GM12878 (cell line): ENCODE results near the gene ZNF222. TPM values are rescaled to one million over a fixed set of nuclear protein-coding genes. Genes with fewer than 3 reads are reported as not detected.

Experiments used
- ATAC-seq: fragments of 200-7000 bp; cut with Tn5 transposase; 3 replicates; pipeline ENCODE4 v1.9.1; 2020; ENCODE audit warnings: mild to moderate bottlenecking, moderate library complexity
- BruUV-seq: library from RNA; stranded (reverse); fragments of 400-500 nt; replicated peaks from 2 replicates; lab custom pipeline; 2021; lab: Mats Ljungman, UMichigan
- CTCF ChIA-PET: fragments of 300-600 bp; sonication (Branson Sonifier 250); formaldehyde crosslinking; extraction: SDS; loops from one replicate; lab custom pipeline; 2021; ENCODE audit warnings: inconsistent platforms; lab: Yijun Ruan, JAX
- POLR2A ChIA-PET: fragments of 350-600 bp; formaldehyde crosslinking; extraction: SDS; loops from one replicate; lab custom pipeline; 2021; ENCODE audit warnings: inconsistent platforms; lab: Charles Lee
- RAD21 ChIA-PET: fragments of 300-600 bp; sonication (Branson Sonifier 250); formaldehyde crosslinking; loops from one replicate; lab custom pipeline; 2023; ENCODE audit warnings: antibody characterized with exemption; ENCODE audit not compliant: unreplicated experiment; lab: Charles Lee
- SMC1A ChIA-PET: fragments of 300-600 bp; sonication (Branson Sonifier 250); formaldehyde crosslinking; loops from one replicate; lab custom pipeline; 2023; ENCODE audit not compliant: unreplicated experiment, uncharacterized antibody; lab: Charles Lee
- DNase-seq: peaks from one replicate; pipeline ENCODE4 v3.0.0-alpha.2; 2011; ENCODE audit warnings: low read depth, low spot score
- FAIRE-seq: peaks from 3 replicates; lab custom pipeline; 2011; peaks lifted over from hg19 to GRCh38; lab: Jason Lieb, UNC
- H2AFZ ChIP-seq: 2 replicates; pipeline ENCODE4 v1.6.0; 2011; ENCODE audit warnings: low read depth, low read length, control low read depth; ENCODE audit not compliant: control insufficient read depth
- H3K27ac ChIP-seq: 2 replicates; pipeline ENCODE4 v1.5.1; 2011; ENCODE audit warnings: control low read depth; ENCODE audit not compliant: control insufficient read depth, insufficient read depth
- H3K27me3 ChIP-seq, 2 experiments: replicated peaks in 1 of 2; 2 replicates each; pipeline versions ENCODE4 v1.6.0 to v1.6.1; 2011; ENCODE audit warnings: low read length in 1 of 2; ENCODE audit not compliant: control insufficient read depth in 2 of 2, insufficient read depth in 2 of 2
- H3K36me3 ChIP-seq, 2 experiments: 2 replicates each; pipeline ENCODE4 v1.5.1; 2011; ENCODE audit warnings: low read length in 1 of 2; ENCODE audit not compliant: control insufficient read depth in 2 of 2, insufficient read depth in 2 of 2
- H3K4me1 ChIP-seq: 2 replicates; pipeline ENCODE4 v1.6.1; 2011; ENCODE audit warnings: mild to moderate bottlenecking, low read length, moderate library complexity, mixed read lengths; ENCODE audit not compliant: control insufficient read depth, insufficient read depth
- H3K4me2 ChIP-seq: 2 replicates; pipeline ENCODE4 v1.6.0; 2011; ENCODE audit warnings: control low read depth; ENCODE audit not compliant: control insufficient read depth, insufficient read depth
- H3K4me3 ChIP-seq: fragments of 200-600 bp; sonication (generic); 2 replicates; pipeline ENCODE4 v1.5.1; 2016
- H3K79me2 ChIP-seq: 2 replicates; pipeline ENCODE4 v1.6.0; 2011; ENCODE audit warnings: low read length; ENCODE audit not compliant: control insufficient read depth, insufficient read depth
- H3K9ac ChIP-seq: 2 replicates; pipeline ENCODE4 v1.8.0; 2011; ENCODE audit warnings: low read length, control low read depth, mixed read lengths; ENCODE audit not compliant: control insufficient read depth, insufficient read depth
- H3K9me3 ChIP-seq: replicated peaks from 3 replicates; pipeline ENCODE4 v1.5.1; 2011; ENCODE audit warnings: mild to moderate bottlenecking, low read length; ENCODE audit not compliant: control insufficient read depth, insufficient read depth
- H4K20me1 ChIP-seq: 2 replicates; pipeline ENCODE4 v1.6.0; 2011; ENCODE audit not compliant: control insufficient read depth, insufficient read depth
- CTCF ChIP-seq, 3 experiments: IDR thresholded peaks in 2 of 3; conservative IDR thresholded peaks in 1 of 3; 2 replicates each; pipeline ENCODE4 v1.5.1; 2011; ENCODE audit warnings: low read depth in 3 of 3, low read length in 3 of 3, mild to moderate bottlenecking in 3 of 3, control low read depth in 2 of 3, moderate library complexity in 2 of 3, inconsistent platforms in 1 of 3, mixed read lengths in 1 of 3; ENCODE audit not compliant: control insufficient read depth in 2 of 3, insufficient read depth in 1 of 3; ENCODE audit errors: extremely low read depth in 1 of 3
- NBN ChIP-seq: fragments of 450-650 bp; IDR thresholded peaks from 2 replicates; pipeline ENCODE4 v1.6.1; 2016
- NR2F1 ChIP-seq: fragments of 450-650 bp; conservative IDR thresholded peaks from 2 replicates; pipeline ENCODE4 v1.6.1; 2017; ENCODE audit warnings: mild to moderate bottlenecking
- RCOR1 ChIP-seq: conservative IDR thresholded peaks from 2 replicates; pipeline ENCODE4 v1.6.1; 2012; ENCODE audit warnings: low read depth, low read length, improper control_type of control experiment
- ZNF24 ChIP-seq: fragments of 450-650 bp; IDR thresholded peaks from 2 replicates; pipeline ENCODE4 v1.6.1; 2017; ENCODE audit warnings: antibody characterized with exemption, mild to moderate bottlenecking
- WGBS: methylation state at CpG from one replicate; pipeline ENCODE4 v1.1.6; 2016; ENCODE audit warnings: low lambda C conversion rate; ENCODE audit not compliant: insufficient replicate concordance, insufficient coverage; ENCODE audit errors: missing lambda C conversion rate; 5-methylcytosine and 5-hydroxymethylcytosine counted together
- in situ Hi-C: fragments of 300-500 bp; cut with MboI; formaldehyde crosslinking; loops from 9 replicates; pipeline ENCODE4 v1.14.3; 2018; ENCODE audit warnings: mixed read lengths
- intact Hi-C: fragments of 100-400 bp; cut with micrococcal nuclease; formaldehyde crosslinking; loops from one replicate; pipeline ENCODE4 v1.14.2; 2022; ENCODE audit not compliant: unreplicated experiment
- polyA plus RNA-seq, 11 experiments: library from polyadenylated mRNA; depleted of rRNA in 4 of 11; unstranded in 6 of 11; stranded (reverse) in 5 of 11; fragments of >200 nt; fragmentation: Nextera tagmentation in 4 of 11; fragmentation: Illumina TruSeq in 1 of 11; extraction: Ambion mirVana in 4 of 11; extraction: Trizol in 1 of 11; gene quantifications; 1 replicate in 1 of 11; 2 replicates in 10 of 11; pipeline versions ENCODE4 v1.2.1 to v1.2.3, GENCODE V29; 2011 to 2016; ENCODE audit warnings: inconsistent platforms in 2 of 11, missing spikeins in 2 of 11, low read depth in 1 of 11
- total RNA-seq, 4 experiments: library from RNA; depleted of rRNA in 3 of 4; stranded (reverse); fragments of >200 nt in 3 of 4; fragmentation: Illumina TruSeq in 1 of 4; extraction: Trizol in 1 of 4; gene quantifications; 2 replicates each; pipeline versions ENCODE4 v1.2.1 to v1.2.3, GENCODE V29; 2013 to 2021

ZNF222 gene
- total and polyA plus RNA-seq, 10 of the 15 experiments (the other 5 are each of a cell fraction or from before 2014, with no cell fraction given): 2.3 to 5.9 (median 4.2) TPM

GRCh38 chr19:43997631-43998290 is 27.4 kb upstream of the ZNF222 start:
- SMC1A ChIA-PET: no interaction called here
- DNase-seq (no peak), ATAC-seq (no peak)
- Histone ChIP-seq H3K4me3 (no peak overlapping the region), H2AFZ (no peak overlapping the region), H4K20me1 (no peaks in the 10 kb centered on the region)
- WGBS: 72% methylated on average over 10 of the region's 10 CpGs
- POLR2A ChIA-PET: no interaction called here
- RAD21 ChIA-PET: no interaction called here
- TF ChIP-seq CTCF (IDR thresholded peaks at IDR 0.05 in 2 of 3, conservative IDR thresholded peaks at IDR 0.05 in 1 of 3; ENCODE audit: control insufficient read depth in 2 of 3, extremely low read depth in 1 of 3, insufficient read depth in 1 of 3, low read depth in 3 of 3, low read length in 3 of 3): no peak
- no peak for TF ChIP-seq RCOR1
- no peak for TF ChIP-seq NBN
- no peak for TF ChIP-seq ZNF24
- no peak for TF ChIP-seq NR2F1
- TF ChIP-seq, all 136 proteins: peak for 0
- no peaks in the 10 kb centered on the region for H3K27me3 ChIP-seq
- H3K9ac ChIP-seq: no peak overlapping the region
- no peaks in the 10 kb centered on the region for H3K79me2 ChIP-seq
- H3K36me3 ChIP-seq: peaks cover 0 to 17% of the 10 kb centered on the region in 2 experiments; a peak in 2 of 4 replicates
- no peak for FAIRE-seq
- BruUV-seq: no TSS peak
- in situ Hi-C loops: no loop called here
- H3K27ac ChIP-seq: no peak overlapping the region
- intact Hi-C loops: no loop called here
- peaks cover 2% of the 10 kb centered on the region; the same call in 1 of the 3 replicates for H3K9me3 ChIP-seq
- peaks cover 4% of the 10 kb centered on the region for H3K4me1 ChIP-seq
- no peak overlapping the region for H3K4me2 ChIP-seq
- CTCF ChIA-PET: interaction anchor here (0.6 kb wide), 1 partner anchor 98 kb away, joined by 3 read pairs; no protein-coding TSS in a partner anchor
